Activated T-cell treated with anti-CD3 and anti-CD28 coated beads, Interleukin-2, amount 50 U/mL, for 1 hour (primary cell): ENCODE results near the gene MICU1.
"Not testable (repeated sequence)": the region's sequence is repeated elsewhere in the genome, so short reads cannot be mapped to it uniquely, and the experiment has no call there.

Source experiments
- DNase-seq: peaks from one replicate; pipeline ENCODE4 v3.0.0-alpha.2; 2020

MICU1 gene

DNA sequence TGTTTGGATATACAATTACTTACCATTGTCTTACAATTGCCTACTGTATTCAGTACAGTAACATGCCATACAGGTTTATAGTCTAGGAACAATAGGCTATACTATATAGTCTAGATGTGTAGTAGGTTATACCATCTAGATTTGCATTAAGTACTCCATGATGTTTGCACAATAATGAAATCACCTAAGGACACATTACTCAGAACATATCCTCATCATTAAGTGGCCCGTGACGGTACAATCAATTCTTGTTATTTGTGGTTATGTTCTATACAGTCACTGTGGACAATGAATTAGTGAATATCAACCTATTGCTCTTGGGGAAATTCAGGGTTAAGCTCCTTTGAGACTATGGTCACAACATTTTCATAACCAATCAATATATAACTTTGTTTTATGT is 75.6 kb downstream of the MICU1 start:
- no peak for DNase-seq

DNA sequence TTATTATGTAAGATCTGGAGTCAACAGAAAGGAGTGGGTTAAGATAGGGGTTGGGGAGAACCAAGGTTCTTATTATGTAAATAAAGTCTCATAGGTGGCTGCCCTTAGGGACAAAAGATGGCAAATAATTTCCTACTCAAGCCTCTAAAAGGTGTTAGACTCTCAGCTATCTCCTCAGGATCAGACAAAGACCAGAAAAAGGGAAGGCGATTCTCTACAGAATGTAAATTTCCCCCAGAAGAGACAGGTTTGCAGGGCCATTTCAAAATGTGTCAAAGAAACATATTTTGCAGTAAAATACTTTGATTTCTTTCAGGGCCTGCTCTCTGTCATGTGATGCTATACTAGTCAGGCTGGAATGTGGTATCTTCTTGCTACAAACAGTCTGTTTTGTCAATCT is 80.3 kb downstream of the MICU1 start:
- DNase-seq = no peak

DNA sequence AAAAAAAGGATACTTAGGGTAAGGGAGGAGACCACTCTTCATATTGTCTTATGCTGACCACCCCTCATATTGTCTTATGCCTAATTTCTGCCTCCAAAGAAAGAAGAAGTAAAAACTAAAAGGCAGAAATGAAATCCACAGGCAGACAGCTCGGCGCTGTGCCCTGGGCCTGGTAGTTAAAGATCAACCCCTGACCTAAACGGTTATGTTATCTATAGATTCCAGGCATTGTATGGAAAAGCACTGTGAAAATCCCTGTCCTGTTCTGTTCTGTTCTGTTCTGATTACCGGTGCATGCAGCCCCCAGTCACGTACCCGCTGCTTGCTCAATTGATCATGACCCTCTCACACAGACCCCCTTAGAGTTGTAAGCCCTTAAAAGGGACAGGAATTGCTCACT is 82.0 kb downstream of the MICU1 start:
- not testable (repeated sequence) for DNase-seq

DNA sequence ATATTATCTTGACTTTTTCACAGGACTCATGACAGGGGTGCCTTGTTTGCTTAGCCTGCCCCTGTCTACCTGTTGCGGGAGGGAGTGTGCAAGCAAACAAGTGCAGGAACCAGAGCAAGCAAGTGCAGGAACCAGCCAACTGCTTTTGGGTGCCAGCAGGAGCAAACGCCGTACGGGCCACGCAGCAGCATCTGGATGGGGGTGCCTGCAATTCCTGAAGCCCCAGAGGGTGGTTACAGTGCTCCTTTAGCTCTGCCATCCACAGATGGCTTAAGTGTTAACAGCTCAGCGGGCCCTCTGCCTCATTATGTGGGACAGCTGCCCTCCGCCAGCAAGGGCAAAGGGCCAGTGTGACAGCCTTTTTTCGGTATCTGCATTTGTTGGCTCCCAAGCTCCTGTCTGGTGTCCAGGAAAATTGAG is 83.5 kb downstream of the MICU1 start:
- DNase-seq = no peak

DNA sequence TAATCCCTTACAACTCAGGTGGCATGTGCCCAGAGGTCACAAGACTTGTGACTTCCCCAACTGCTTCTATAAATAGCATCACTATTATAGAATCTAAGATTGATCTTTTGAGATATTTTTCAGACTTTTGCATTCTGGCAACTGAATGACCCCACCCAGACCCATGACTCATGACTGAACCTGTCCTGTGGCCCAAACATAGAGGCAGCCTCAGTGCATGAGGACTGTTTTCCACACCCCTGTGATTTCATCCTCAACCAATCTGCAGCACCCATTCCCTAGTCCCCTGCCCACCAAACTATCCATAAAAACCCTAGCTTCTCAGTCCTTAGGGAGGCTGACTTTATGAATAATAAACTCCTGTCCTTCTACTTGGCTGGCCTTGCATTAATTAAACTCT is 84.5 kb downstream of the MICU1 start:
- DNase-seq = no peak

- DNase-seq = no peak
These were observed 85.6 kb downstream of the MICU1 start for GRCh38 chr10:72540193-72540807.

DNA sequence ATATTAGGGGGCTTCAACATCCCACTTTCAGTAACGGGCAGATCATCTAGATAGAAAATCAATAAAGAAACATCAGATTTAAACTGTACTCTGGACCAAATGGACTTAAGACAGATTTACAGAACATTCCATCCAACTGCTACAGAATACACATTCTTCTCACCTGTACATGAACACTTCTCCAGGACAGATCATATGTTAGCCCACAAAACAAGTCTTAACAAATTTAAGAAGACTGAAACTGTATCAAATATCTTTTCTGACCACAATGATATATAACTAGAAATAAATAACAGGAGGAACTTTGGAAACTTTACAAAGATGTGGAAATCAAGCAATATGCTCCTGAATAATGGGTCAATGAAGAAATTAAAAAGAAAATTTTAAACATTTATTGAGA is 86.7 kb downstream of the MICU1 start:
- DNase-seq = no peak

DNA sequence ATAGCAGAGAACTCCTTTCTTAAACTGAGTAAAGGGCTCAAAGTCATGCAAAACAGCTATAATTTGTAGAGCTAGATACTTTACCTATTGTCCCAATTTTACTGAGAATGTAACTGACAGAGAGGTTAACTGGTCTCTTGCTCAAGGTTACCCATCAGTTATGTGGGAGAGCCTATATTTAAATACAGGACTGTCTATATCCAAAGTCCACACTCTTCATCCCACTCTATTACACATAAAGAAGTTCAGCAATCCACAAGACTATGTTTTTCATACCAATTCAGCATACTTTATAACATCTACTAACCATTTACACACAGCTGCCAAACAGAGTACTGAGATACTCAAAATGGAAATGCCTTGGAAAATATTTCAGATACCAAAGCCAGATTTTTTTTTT is 100.2 kb downstream of the MICU1 start:
- no peak for DNase-seq

GRCh38 chr10:72525277-72525676 is 100.6 kb downstream of the MICU1 start:
- no peak for DNase-seq

DNA sequence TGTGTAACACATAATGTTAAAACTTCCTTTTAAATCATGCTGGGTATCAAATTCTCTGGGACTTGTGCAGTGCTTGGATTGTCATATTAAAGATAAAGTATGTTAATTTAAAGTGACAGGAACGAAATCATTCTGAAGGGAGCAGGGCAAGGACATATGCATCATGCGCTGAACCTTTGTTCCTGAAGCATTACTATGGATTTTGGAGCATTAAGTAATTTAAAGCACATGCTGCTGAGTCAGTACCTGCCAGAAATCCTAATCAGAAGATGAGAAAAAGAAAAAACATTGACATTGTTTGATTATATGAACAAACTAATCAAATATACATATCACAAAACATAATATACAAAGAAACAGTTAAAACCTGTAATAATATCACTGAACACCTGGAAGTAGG is 101.4 kb downstream of the MICU1 start:
- no peak for DNase-seq

DNA sequence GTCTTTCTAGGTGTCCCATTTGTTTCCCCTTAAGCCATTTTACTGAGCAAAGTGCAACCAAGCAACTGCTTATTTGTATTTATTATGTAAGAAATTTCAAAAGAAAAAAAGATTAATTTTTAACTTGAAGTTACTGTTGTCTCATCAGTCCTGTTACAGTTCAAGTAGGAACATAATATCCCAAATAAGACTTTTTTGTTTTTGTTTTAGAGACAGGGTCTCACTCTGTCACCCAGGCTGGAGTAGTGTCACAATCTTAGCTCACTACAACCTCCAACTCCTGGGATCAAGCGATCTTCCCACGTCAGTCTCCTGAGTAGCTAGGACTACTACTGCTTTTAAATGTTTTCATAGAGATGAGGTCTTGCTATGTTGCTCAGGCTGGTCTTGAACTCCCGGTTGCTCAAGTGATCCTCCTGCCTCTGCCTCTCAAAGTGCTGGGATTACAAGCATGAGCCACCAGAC is 101.9 kb downstream of the MICU1 start:
- DNase-seq = no peak

DNA sequence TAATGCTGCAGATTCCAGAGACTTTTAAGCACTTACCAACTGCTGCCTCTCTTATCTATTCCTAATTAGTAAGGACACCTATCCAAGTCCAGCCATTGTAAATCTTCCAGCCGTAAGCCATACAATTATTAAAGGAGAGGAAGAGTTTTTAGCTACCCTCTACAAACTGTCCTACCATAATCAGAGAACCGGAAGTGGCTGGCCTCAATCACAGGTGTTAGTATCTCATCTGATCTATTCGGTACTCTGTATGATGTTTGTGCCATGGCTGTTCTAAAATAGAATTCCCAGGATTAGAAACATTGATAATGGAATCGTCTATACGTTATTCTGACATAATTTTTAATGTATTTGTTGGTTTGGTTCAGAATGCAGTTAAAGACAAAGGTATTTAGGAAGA is 102.8 kb downstream of the MICU1 start:
- no peak for DNase-seq

GRCh38 chr10:72517244-72517643 is 108.6 kb downstream of the MICU1 start:
- no peak for DNase-seq

- no peak for DNase-seq
These were observed 110.4 kb downstream of the MICU1 start for GRCh38 chr10:72515455-72515854.

- no peak for DNase-seq
These were observed 112.0 kb downstream of the MICU1 start for GRCh38 chr10:72513910-72514309.

- DNase-seq = no peak
These were observed 114.4 kb downstream of the MICU1 start for GRCh38 chr10:72511459-72511858.

GRCh38 chr10:72509941-72510340 is 115.9 kb downstream of the MICU1 start:
- DNase-seq = no peak

- DNase-seq = no peak
These were observed 116.6 kb downstream of the MICU1 start for GRCh38 chr10:72509206-72509799.

- DNase-seq = no peak
These were observed 117.8 kb downstream of the MICU1 start for GRCh38 chr10:72508033-72508432.

DNA sequence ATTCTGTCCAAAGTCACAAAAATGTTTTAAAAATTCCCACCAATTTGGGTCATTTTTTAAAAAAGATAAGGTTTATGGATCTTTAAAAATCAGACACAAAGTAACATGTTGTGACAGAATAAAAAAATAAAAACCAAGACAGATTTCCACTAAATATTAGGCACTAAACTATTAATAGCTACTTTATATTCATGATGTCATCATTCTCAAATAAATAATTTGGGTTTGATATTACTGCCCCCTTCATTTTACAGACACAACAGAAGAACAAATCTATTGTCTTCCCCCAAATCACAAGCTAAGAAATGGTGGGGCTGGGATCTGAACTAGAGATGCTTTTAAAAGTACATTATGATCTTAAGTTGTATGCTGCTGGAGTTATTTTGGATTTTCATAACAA is 119.4 kb downstream of the MICU1 start:
- DNase-seq = no peak

- no peak for DNase-seq
These were observed 120.4 kb downstream of the MICU1 start for GRCh38 chr10:72505435-72505834.

GRCh38 chr10:72503694-72504438 is 122.0 kb downstream of the MICU1 start:
- DNase-seq = no peak

DNA sequence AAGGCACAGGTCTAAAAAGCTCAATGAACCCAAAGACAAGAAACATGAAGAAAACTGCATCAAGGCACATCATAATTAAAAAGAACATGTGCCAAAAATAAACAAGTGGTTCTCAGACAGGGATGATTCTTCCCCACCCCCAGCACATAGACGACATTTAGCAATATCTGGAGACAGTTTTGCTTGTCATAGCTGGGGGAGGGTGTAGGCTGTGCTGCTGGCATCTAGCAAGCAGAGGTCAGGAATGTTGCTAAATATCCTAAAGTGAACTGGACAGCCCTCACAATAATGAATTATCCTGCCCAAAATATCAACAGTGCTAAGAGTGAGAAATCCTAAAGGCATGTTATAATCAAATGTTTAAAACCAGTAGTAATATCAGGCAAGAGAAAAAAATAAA is 122.6 kb downstream of the MICU1 start:
- DNase-seq = no peak

DNA sequence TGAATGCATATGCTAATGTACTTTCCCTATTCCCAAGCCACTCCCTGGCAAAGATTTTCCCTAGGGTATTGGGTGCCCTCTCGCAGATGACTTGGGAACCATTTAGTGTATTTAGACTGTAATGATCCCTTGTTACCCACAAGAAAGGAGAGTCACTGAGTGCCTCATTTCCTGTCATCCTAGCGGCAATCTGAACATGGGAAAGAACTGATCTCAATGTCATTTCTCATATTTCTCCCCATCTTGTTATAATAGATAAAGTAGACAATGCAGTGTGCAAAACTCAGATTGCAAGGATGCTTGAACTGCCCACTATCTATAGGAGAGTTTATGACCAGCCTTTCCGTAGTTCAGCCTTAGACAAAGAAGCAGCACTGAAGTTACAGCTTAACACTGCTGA is 123.3 kb downstream of the MICU1 start:
- DNase-seq = no peak
